ENCODE results near the gene PREPL.

GRCh38 chr2:44305882-44306281 is 55.4 kb downstream of the PREPL start:
- TF ChIP-seq CTCF (IDR thresholded peaks at IDR 0.05): no peak
- TF ChIP-seq EZH2 (IDR thresholded peaks at IDR 0.05; ENCODE audit: borderline replicate concordance, insufficient read depth, low read depth, low read length, poor library complexity, severe bottlenecking): no peak

All from B cell (primary cell).